Superior temporal gyrus (tissue), 1 donor: ENCODE measurements around the gene DOCK4.

Source experiments
- DNase-seq: peaks from one replicate; pipeline ENCODE4 v3.0.0-alpha.2; 2016; ENCODE audit errors: extremely low spot score

DOCK4 gene

DNA sequence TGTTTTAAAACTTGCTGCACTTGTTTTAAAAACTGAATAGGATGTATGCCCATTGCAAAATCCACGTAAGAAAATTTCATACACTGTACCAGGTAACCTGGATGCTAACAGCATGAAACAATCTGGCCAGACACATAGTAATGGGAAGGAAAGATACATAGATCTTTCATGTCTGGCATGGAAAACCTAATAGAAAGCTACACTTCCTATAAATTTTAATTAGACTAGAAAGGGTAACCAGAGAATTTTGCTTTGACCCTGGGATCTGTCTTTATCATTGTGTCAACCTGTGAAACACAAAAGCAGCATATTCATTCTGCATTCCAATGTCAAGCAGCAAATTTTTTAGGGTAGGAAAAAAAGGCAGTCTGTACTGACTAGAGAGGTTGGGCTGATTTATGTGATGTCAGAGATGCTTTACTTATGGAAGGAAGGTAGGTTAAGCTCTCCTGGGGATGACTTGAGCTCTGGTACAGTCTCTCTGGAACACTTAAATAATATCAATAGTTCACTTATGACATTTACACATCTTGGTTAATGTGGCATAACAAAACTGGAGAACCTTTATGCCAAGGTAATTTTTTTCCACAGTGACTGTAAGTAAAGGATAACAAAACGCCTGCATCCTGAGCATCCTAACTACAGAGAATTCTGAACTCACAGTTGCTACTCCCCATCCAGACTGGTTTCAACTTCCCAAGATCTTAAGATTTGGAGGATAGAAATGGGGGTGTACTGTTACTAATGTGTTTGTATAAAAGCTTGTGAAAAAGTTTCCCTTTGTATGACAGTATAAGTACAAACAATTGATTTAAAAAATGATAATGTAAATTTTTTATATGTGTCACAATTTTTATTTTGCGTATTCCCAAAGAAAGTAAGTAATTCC, 44.7 kb downstream of the DOCK4 start:
- DNase-seq, result no peak

DNA sequence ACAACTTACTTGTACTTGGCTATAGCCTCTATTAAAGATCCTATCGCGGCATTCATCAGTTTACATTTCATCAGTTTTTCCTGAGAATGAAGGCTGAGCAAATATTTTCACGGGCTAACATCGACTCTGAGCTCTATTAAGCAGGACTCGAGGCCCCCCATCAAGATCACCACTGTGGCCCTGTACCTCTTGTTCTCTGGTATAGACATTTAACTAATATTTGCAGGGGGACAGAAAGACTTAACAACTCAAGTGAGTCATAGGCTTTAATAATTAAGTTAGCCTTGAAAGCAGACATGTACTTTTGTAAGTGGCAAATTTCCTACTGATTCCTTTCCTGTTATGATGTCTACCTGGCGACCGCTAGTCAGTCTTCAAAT, 45.4 kb downstream of the DOCK4 start:
- no peak for DNase-seq

DNA sequence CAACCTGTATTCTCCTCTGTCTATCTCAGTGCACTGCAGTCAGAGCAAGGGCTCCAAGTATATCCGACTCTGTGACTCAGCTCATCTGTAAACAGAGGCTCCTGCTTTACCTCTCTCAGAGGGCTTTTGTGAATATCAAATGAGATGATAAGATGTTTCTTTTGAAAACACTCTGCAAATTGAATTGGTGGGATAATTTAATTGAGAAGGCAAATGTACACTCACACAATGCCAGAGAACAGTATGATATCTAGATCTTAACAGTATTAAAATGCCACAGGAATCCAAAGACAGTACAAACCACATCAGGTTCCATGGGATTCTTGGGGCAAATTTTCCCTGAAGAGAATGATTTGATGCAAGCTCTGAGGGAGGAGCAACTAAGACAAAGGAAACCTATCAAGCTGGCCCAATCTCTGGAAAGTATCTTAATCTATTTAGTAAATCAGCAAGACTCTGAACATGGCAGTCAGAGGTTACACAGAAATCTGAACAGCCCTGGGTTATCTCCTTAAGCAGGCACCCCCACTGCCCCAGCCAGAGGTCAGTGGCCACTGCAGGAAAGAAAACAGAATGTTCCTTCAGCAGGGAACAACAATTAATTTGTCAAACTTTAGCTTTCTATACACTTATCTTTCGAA, 45.9 kb downstream of the DOCK4 start:
- no peak for DNase-seq

DNA sequence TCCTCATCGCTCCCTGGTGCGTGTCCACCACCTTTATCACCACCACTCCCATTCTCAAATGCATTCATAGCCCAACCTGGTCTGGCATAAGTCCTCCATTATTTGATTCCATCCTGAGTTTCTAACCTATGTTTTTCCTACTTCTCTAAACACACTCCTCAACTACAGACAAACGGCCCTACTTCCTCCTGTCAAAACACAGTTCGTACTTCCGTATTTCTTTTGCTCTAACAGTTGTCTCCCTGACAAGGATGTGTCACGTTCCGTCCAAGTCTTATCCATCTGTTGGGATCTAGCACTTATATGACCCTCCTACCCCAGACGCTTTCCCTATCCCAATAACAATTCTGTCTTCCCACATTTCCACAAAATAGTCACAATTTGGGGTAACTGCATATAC, 46.8 kb downstream of the DOCK4 start:
- no peak for DNase-seq

DNA sequence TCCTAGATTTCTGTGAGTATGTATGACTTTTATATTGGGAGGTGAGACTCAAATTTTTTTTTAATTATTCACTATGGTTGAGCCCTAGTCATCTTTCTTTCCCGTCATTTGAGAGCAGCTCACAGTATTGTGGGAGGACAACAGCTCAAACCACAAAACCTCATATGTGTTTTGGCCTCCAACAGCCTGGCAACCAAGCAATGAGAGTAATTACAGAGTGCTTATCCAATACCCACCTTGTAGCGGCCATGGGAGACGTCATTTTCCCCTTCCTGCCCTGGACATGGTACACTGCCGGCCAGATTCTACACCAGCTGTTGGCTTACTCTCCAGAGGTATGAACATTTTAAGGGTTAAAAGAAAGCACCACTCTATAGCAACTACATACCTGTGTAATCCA, 49.1 kb downstream of the DOCK4 start:
- no peak for DNase-seq

DNA sequence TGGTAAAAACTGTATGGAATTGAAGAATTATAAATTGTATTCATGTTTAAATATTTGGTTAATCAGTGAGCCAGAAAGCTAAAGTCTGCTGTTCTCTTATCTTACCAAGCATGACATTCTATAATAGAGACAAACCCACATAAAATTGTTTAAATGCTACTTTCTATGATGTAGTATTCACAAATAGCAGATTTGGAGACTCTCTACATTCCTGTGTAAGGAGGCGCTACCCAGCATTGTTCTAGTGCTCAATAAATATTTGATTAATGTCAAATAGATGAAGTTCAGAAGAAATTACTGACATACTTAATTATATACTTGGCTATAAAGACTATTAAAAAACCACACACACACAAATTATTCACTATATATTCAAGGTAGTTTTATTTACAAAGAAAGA, 49.8 kb downstream of the DOCK4 start:
- no peak for DNase-seq

DNA sequence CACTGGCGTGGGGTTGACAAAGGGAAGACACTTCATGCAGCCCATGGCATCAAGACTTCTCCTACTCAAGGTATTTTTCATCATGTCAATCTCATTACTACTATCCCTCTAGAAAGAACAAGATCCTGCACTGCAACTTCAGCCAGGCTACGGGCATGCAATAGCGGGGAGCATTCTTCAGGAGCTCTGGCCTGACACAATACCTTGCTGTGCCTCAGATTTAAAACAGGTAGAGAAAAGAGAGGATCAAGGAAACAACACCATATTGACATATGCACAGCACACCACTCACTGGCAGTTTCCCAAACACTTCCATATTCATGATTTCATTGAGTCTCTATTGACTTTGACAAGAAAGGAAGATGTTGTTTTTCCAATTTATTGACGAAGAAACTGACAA, 51.5 kb downstream of the DOCK4 start:
- no peak for DNase-seq

DNA sequence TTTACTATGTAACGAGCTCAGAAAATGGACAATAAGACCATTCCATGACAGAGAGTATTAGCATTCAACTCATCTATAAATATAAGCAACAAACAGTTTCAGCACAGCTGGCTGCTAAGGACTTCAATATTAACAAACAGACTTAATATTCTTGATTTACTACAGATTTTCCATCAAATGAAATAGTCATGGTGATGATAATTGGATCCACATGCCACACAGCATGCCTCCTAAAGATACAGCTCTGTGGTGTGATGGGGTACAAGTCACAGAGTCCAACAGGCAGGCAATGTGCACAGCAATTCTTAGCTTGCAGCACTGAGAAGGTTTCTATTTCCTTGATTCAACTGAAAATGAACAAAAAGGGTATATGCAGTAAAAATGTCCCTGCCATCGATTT, 54.0 kb downstream of the DOCK4 start:
- DNase-seq, result peak; percentile 68

DNA sequence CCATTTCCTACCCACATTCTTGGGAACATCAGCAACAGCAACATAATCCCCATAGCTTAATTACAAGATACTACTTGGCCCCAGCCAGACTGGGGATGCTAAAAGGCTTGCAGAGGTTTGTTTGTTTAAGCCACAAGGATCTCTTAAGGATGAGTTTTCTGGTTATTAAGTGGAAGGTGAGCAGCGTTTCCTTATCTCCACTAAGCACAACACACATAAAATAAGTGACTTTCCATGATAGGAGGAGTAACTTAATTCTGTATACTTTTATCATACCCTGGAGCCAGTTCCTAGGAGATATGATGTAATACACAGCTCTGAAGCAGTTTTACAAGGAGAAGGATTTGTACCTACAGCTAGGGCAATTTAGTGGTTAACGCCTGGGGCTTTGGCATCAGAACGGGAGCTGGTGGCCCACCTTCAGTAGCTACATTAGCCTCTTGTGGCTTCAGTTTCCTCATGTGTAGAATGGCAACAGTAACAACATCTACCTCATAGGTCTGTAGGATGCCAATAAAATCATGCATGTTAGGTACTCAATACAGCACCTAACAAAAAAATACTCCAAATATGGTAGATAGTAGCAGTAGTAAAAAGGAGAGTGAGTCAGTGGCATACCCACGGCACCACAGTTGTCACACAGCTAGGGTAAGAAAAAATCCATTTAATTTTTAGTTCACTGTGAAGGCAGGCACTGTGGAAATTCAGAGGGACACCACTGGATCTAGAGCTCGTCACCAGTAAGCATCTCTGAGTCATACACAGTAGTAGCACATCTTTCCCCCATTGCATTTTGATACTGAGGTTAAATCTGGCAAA, 55.2 kb downstream of the DOCK4 start:
- DNase-seq, result peak; percentile 74

DNA sequence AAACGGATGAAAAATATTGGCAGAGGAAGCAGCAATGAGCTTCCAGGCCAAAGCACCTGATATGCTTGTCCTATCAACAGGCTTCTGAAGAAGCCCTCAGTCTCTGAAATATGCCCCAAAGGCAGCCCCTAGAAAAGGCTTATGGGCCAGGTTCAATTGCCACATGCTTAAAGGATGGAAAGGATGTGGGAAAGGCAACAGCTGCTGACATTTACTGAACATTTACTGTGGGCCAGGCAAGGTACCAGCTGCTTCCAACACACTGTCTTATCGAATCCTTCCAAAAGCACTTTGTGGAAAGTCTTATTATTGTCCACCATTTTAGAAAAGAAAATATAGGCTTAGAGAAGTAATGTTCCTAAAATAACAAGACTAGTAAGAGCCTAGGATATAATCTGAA, 56.5 kb downstream of the DOCK4 start:
- DNase-seq, result no peak

DNA sequence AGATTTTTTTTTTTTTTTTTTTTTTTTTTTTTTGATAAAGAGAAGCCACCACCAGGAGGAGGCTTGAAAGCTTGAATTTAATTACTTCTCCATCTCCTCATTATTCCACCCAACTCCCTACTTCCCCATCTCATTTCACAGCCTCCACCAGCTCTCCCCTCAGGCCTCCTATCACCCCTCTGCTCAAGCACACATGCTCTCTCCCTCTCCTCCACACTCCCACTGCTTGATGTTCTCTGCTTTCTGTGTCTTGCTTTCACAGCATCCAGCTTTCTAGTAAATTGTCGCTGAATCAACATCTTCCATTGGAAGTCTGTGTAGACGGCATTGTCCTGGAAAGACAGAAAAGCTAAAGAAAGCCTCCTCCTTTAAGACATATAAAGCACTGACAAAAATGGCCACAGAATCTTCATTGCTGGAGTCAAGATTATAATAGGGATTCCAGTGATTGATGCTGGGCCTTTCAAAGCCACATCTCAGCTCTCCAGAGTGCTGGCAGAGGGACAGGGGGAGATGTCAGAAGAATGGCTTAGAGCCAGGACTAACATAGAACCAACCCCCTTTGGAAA, 58.3 kb downstream of the DOCK4 start:
- peak; percentile 80 for DNase-seq

DNA sequence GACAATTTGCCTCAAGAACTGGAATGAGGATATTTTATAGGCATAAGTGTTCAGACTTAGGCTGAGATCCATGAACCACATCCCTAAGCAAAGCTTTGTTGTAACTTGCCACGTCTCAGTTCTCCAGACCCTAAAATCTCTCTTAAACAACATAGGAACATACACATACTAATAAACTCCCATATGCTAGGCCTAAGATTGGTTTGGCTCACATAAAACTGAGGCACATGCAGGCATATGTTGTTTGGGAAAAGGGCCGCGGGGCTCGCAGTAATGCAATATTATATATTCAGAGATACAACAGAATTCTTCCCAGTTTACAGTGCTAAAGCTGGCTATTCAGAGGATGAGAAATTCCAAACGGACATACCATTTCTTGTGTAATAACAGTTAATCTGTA, 61.0 kb downstream of the DOCK4 start:
- no peak for DNase-seq

DNA sequence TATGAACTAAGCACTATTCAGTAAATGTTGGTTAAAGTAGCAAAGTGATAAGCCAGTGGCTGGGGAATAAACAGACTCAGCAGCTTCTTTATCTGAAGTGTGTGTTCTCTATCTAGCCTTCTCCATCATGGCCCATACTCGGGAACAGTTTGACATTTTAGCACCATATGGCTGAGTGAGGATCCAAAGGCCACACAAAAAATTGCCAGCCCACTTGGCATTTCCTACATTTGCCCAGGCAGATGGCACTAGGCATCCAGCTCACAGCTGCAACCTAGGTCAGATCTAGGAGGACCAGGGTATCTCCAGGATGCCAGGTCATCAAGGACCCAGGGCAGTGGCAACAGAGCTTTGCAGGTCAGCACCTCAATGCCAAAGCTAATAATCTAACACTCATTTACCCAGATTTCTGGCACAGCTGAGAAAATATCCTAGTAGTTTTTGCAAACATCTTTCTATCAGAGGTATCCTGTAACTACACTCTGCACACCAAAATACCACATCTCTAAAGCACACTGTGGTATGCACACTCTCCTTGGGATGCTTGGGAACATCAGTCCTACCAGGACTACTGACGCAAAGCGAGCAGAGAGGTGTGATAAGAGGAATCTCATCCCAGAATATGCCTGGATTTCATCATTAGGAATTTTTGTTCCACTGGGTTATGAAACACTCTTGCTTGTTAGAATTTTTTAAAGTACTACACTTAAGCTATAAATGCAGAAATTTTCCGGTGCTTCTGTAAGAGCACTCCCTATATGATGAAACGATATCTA, 61.7 kb downstream of the DOCK4 start:
- DNase-seq, result peak; percentile 53

DNA sequence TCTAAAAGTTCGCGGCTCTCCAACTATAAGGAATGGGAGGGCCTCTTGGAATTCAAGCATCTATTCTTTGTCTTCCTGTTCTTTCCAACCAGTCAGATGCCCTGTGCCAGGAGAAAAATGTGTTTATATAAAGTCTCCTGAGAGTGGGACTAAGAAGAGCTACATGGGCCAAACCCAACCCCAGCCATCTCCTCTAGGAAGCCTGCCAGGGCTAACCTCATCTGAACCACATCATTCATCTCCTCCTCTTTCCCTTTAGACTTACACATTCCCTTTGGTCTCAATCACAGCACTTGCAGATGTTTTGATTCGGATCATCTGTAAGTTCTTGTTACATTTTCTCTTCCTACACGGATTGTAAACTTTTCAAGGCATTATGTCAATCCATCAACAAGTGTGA, 62.6 kb downstream of the DOCK4 start:
- peak; percentile 26 for DNase-seq

DNA sequence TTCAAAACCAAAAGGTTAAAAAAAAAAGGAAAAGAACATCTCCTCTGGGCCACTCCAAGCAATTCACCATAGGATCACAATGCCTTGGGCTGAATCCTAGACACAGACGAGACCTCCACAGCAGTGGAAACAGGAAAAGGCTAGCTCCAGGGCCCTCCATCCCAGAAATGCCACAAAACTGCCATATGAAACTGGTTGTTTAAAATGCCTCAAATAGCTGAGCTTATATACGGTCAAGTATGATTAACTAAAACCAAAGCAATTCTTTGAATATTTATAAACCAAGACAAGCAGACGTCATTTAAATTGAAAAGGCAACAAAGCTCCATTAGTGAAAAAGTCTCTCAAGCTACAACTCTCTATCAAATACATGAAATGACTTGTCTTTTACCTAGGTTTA, 63.1 kb downstream of the DOCK4 start:
- no peak for DNase-seq

DNA sequence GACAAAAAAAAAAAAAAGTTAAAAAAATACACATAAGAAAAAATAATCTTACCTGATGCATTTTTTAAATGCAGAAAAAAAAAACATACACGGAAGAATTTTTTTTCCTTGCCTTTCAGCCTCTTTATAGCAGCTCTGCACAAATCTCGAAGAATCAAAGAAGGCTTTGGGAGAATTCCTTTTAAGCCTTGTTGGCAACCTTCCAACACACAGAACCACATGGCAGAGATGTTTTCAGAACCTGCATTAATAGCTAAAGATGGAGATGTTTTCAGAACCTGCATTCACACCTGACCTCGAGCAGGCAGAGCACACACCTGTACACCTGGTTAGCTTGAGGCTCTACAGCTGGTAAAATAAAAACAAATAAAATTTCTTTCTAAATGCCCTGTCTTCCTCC, 65.6 kb downstream of the DOCK4 start:
- peak; percentile 71 for DNase-seq

DNA sequence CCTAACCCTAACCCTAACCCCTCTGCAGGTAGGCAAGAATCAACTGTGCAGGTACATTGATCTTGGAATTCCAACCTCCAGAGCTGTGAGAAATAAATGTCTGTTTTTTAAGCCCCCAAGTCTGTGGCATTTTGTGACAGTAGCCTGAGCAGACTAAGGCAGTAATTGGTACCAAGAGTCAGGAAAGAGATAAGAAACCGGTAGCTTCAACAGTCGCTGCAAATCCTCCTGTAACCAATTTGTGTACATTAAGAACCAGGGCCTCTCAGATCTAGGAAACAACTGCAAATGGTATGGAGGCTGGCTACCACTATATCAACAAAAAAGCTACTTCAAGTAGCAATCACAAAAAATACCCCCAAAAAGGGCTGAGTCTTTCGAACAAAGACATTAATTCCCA, 67.3 kb downstream of the DOCK4 start:
- no peak for DNase-seq

DNA sequence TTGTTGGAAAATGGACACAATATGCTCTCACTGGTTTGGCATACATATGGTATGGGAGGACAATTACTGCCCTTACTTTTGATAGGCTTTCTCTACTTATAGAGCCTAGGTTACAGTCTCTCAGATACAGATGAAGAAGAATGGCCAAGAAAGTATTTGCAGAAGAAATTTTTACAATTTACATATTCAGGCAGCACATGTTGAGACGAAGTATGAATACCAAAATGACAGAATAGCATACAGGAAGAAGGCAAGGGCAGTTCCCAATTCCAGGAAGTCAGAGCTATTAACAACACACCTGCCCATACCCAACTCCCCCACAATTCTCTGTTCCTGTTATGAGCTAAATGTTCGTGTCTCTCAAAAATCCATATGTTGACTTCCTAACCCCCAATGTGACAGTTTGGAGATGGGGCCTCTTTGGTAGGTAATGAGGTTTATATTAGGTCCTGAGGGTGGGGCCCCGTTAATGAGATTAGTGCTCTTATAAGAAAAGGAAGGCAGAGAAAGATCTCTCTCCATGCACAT, 67.8 kb downstream of the DOCK4 start:
- DNase-seq, result no peak

DNA sequence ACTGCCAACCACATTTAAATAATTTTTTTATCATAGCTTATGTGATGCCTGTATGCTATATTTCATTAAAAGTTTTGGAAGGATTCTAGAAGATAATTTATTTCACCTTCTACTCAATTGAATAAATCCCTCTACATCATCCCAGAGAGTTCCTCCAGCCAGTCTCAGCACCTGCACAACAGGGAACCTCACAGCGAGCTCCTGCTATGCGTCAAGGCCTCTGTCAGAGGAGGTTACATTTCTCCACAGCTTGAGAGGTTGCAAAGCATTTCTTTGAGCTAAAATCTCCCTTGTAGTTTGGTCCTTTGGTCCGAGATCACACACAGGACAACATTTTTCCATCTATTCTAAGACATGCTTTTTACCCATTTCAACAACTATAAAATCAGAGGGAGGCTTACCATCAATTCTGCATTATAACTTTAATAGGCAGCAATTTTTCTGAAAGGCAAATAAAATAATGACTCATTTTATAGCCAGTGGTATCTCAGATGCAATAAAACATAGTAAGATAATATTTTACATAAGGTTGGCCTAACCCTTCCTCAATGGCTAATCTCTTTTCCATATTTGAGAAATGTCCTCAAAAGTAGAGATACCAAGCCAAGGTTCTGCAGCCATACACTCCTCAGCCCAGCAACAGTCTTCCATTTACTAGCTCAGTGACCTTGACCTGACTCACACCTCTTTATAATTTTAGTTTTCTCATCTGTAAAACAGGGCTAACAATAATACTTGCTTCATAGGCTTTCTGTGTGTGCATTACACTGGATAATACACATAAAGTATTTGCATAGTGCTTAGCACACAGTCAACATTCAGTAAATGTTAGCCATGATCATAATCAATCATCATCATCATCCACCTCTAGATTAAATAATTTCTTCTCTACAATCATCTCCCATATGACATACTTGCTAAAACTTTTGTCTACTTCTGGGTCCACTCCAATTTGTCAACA, 68.8 kb downstream of the DOCK4 start:
- DNase-seq, result no peak
